AG10803 (cell line): ENCODE measurements around the gene ZNF396.

Experiments used
- DNase-seq: peaks from one replicate; pipeline ENCODE4 v3.0.0; 2010; ENCODE audit warnings: low read depth
- H3K4me3 ChIP-seq: 2 replicates; pipeline ENCODE4 v1.5.1; 2011; ENCODE audit warnings: mild to moderate bottlenecking, low read length, control low read depth
- TF ChIP-seq, protein P1 (sequence below): conservative IDR thresholded peaks from 2 replicates; pipeline ENCODE4 v1.5.1; 2011; ENCODE audit warnings: mild to moderate bottlenecking, low read length, control low read depth, inconsistent platforms

The ZNF396 gene

DNA sequence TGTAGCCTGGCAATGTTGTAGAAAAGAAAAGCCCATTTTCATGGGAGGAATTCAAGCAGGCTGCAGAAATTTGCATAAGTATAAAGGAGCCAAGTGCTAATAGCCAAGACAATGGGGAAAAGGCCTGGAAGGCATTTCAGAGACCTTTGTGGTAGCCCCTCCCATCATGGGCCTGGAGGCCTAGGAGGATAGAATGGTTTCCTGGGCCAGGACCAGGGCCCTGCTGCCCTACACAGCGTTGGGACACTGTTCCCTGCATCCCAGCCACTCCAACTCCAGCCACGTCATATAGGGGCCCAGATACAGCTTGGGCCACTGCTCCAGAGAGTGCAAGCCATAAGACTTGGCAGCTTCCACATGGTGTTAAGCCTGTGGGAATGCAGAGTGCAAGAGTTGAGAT is 24.9 kb downstream of the ZNF396 start:
- no peak for DNase-seq
- TF ChIP-seq, protein P1, sequence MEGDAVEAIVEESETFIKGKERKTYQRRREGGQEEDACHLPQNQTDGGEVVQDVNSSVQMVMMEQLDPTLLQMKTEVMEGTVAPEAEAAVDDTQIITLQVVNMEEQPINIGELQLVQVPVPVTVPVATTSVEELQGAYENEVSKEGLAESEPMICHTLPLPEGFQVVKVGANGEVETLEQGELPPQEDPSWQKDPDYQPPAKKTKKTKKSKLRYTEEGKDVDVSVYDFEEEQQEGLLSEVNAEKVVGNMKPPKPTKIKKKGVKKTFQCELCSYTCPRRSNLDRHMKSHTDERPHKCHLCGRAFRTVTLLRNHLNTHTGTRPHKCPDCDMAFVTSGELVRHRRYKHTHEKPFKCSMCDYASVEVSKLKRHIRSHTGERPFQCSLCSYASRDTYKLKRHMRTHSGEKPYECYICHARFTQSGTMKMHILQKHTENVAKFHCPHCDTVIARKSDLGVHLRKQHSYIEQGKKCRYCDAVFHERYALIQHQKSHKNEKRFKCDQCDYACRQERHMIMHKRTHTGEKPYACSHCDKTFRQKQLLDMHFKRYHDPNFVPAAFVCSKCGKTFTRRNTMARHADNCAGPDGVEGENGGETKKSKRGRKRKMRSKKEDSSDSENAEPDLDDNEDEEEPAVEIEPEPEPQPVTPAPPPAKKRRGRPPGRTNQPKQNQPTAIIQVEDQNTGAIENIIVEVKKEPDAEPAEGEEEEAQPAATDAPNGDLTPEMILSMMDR, result no peak
- no peak overlapping the region for H3K4me3 ChIP-seq

DNA sequence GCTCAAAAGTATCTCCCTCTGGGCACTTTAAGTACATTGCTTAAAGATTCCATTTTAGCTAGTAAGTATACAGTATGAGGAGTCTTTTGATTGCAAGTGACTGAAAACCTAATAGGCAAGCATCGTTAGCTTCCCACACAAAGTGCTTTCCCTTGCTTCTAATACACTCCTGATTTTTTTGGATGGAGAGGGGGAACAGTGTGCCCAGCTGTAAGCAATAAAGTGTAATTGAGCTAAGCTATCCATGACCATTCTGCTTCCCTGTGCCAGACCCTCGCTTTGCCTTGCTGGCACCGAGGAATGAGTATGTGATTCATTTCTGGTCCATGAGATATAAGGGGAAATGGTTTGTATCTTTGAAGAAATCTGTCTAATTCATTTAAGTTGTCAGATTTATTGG is 29.1 kb downstream of the ZNF396 start:
- H3K4me3 ChIP-seq, result no peak overlapping the region
- no peak for DNase-seq
- TF ChIP-seq, protein P1, result no peak

DNA sequence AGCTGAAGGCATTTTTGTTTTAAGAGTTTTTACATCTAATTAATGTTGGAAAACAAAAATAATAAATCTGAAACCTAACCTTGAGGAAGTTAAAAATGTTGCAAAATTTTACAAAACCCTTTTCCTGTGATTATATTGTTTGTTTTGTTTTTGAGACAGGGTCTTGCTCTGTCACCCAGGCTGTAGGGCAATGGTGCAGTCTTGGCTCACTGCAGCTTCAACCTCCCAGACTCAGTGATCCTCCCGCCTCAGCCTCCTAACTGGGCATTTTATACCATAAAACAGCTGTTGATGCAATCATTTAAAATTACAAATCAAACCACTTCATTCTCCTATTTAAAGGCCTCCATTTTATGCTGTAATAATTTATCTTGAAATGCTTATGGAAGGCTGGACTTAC is 31.2 kb downstream of the ZNF396 start:
- no peak for DNase-seq
- TF ChIP-seq, protein P1, result no peak
- no peak overlapping the region for H3K4me3 ChIP-seq

DNA sequence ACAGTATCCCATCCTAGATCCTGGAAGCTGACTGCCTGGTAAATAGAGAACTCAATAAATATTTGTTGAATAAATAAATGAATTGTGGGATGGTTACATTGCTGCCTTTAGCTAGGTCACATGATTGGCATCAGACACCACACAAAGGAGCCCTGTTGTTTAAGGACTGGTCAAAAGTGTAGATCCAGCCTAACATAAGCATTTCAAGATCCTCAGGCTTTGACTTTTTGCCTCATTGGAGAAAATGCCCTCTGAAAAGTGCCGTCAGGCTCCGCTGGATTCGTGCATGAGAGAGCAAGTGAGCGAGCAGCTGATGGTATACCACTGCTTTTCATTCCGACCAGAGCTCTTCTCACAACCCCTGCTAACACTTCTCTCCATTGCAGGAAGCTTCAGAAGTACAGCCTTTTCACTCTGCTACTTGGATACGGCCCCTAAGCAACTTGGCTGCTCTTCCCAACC is 31.6 kb downstream of the ZNF396 start:
- TF ChIP-seq, protein P1, result no peak
- no peak overlapping the region for H3K4me3 ChIP-seq
- DNase-seq, result no peak

DNA sequence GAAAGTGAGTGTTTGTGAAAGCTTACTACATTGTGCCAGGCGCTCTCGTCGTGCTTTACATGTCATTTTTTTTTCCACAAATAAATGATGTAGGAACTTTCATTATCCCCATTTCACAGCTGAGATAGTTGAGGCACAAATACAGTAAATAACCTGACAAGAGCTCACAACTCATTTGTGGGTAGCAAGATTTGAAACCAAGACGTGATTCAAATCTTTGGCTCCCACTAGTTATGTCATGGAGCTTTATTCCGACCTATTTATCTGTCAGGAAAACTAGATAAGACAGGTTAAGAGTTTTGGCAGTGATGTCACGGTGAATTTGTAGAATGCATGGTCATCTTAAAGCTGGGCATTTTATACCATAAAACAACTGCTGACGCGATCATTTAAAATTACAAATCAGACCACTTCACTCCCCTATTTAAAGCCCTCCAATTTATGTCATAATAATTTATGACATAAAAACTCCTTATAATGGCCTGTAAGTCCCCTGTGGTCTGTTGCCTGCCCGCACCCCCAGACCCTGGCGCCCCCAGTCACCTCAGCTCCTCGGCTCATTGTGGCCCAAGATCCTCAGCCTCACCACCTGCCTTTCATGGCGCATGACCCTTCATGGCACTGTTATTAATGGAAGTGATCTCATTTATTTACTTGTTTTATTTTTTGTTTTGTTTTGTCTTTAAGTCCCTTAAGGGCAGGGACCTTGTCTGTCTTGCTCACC is 32.2 kb downstream of the ZNF396 start:
- no peak for DNase-seq
- TF ChIP-seq, protein P1, result no peak
- peak overlapping the region; percentile 96 for H3K4me3 ChIP-seq

DNA sequence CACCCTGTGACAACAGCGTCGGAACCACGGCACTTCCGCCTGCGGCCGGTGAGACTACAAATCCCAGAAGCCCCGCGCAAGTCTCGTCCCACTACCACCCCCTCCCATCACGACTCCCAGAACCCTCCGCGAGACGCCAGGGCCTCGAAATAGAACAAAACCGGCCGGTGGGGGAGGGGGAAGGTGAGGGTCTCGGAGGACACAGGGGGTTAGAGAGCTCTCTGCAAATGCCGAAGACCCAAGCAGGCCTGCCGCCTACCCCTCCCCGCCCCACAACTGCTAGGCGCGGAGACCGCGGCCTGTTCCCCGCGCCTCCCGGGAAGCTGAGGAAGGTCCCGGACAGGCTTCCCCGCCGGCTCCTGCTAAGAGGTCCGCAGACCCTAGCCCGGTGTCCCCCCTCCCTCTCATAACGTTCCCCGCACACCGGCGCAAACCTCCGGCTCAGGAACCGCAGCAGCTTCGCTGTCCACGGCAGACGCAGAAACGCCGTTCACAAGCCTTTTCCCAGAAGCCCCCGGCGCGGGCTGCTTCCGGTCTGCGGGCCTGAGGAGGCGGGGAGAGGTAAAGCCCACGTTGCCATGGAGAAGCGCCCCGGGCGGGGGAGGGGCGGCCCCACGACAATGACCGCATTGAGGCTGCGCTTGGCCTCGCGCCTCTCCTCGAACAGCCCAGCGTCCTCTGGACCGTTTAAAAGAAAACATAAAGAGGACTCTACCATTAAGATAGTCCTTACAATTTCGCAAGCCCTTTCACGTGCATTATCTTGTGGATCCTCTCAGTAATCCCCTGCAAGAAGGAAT is 33.0 kb downstream of the ZNF396 start, which contains the start of gene ZNF24:
TSS of gene ZNF24 (minus strand) at position 485 of the 800 bp plus-strand sequence. CDS start 3,770 bp downstream, outside the sequence.
- peak; percentile 90 for DNase-seq
- TF ChIP-seq, protein P1, result no peak
- H3K4me3 ChIP-seq, result peak within 1 kb of the TSS; percentile 96
